ENCODE data around the gene TIMM29. TPM values are rescaled to one million over a fixed set of nuclear protein-coding genes. Genes with fewer than 3 reads are reported as not detected.

TIMM29 gene
- total and polyA plus RNA-seq, 9 of the 15 experiments (the other 6 are each of a cell fraction or from before 2014, with no cell fraction given) = 2.4 to 29.4 (median 16.3) TPM

DNA sequence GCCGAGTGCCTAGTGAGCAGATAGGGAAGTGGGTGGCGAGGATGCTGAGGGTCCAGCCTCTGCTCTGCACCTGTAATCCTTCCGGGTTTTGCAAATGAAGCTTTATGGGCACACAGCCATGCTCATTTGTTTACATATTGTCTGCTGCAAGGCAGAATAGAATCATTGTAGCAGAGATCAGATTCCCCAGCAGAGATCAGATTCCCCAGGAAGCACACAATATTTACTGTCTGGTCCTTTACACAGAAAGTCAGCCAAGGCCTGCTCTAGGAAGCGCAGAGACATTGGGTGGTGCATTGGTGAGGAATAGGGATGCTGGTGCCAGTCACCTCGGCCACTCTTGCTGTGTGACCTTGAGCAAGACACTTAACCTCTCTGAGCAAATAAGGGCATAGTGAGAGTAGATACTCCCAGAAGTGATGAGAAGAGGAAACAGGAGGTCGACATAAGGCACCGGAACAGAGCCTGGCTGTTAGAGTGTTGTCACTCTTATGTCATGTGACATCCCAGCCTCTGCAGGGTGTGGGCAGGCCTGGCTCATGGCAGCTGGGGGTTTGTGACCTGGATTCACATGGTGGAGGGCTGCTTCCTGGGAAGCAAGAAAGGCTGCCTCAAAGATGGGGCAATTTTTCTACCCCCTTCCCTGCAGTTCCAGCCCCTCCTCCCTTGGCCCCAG, 31.6 kb upstream of the TIMM29 start (continued):
- TF ChIP-seq, protein P1, sequence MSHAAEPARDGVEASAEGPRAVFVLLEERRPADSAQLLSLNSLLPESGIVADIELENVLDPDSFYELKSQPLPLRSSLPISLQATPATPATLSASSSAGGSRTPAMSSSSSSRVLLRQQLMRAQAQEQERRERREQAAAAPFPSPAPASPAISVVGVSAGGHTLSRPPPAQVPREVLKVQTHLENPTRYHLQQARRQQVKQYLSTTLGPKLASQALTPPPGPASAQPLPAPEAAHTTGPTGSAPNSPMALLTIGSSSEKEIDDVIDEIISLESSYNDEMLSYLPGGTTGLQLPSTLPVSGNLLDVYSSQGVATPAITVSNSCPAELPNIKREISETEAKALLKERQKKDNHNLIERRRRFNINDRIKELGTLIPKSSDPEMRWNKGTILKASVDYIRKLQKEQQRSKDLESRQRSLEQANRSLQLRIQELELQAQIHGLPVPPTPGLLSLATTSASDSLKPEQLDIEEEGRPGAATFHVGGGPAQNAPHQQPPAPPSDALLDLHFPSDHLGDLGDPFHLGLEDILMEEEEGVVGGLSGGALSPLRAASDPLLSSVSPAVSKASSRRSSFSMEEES (CRISPR knock-in tag; IDR thresholded peaks at IDR 0.05) = peak; percentile 76
- TF ChIP-seq EGR1 (conservative IDR thresholded peaks at IDR 0.05) (no peak), SMARCA5 (IDR thresholded peaks at IDR 0.05) (peak; percentile 63; the same call in 1 of the 2 replicates), SLC30A9 (CRISPR knock-in tag; IDR thresholded peaks at IDR 0.05) (no peak), FOXA3 (CRISPR knock-in tag; conservative IDR thresholded peaks at IDR 0.05 in 1 of 2, IDR thresholded peaks at IDR 0.05 in 1 of 2) (no peak), ZNF431 (CRISPR knock-in tag; IDR thresholded peaks at IDR 0.05) (no peak), NR4A1 (CRISPR knock-in tag; IDR thresholded peaks at IDR 0.05) (no peak), NR4A1 (tag; IDR thresholded peaks at IDR 0.05) (no peak), OTX1 (CRISPR knock-in tag; IDR thresholded peaks at IDR 0.05) (no peak), CBX8 (IDR thresholded peaks at IDR 0.05; ENCODE audit: borderline replicate concordance, extremely low read depth, low read depth, low read length, poor library complexity, severe bottlenecking) (no peak), BCOR (IDR thresholded peaks at IDR 0.05) (peak; percentile 94)

Data from K562 (cell line).